Kidney glomerular epithelial cell (primary cell): ENCODE data around the gene CPXM1.
"Not testable (repeated sequence)": the region's sequence is repeated elsewhere in the genome, so short reads cannot be mapped to it uniquely, and the experiment has no call there.

Experiments used
- DNase-seq: peaks from one replicate; lab custom pipeline; 2025; lab: John Stamatoyannopoulos, UW

Gene CPXM1

GRCh38 chr20:2800521-2801285 is at the start of gene CPXM1:
Gene CPXM1 (minus strand): TSS chr20:2800627. CDS start chr20:2800572, 55 bp downstream.
- no peak for DNase-seq

- DNase-seq = no peak
These were observed 49.1 kb upstream of the CPXM1 start for GRCh38 chr20:2849529-2849928.

- no peak for DNase-seq
These were observed 47.4 kb upstream of the CPXM1 start for GRCh38 chr20:2847802-2848201.

- DNase-seq = no peak
These were observed 46.3 kb upstream of the CPXM1 start for GRCh38 chr20:2846698-2847097.

- DNase-seq = no peak
These were observed 45.2 kb upstream of the CPXM1 start for GRCh38 chr20:2845607-2846006.

GRCh38 chr20:2840967-2841531 is 40.6 kb upstream of the CPXM1 start:
- DNase-seq = peak; percentile 36

- DNase-seq = peak; percentile 62
These were observed 39.9 kb upstream of the CPXM1 start, which contains the start of the genes PCED1A and VPS16 for GRCh38 chr20:2840138-2840966. Gene PCED1A (minus strand): TSS chr20:2840655. CDS start chr20:2839912, 743 bp downstream. Gene VPS16 (plus strand): TSS chr20:2840745. CDS start chr20:2840775, 30 bp downstream.

GRCh38 chr20:2839732-2840137 is 39.3 kb upstream of the CPXM1 start:
- DNase-seq = no peak

- no peak for DNase-seq
These were observed 38.6 kb upstream of the CPXM1 start for GRCh38 chr20:2838847-2839671.

GRCh38 chr20:2838170-2838797 is 37.9 kb upstream of the CPXM1 start:
- DNase-seq = no peak

- DNase-seq = no peak
These were observed 37.0 kb upstream of the CPXM1 start for GRCh38 chr20:2837221-2837960.

- DNase-seq = no peak
These were observed 35.6 kb upstream of the CPXM1 start for GRCh38 chr20:2836035-2836434.

GRCh38 chr20:2835331-2835796 is 34.9 kb upstream of the CPXM1 start:
- DNase-seq = no peak

GRCh38 chr20:2834401-2835110 is 34.1 kb upstream of the CPXM1 start:
- DNase-seq = no peak

GRCh38 chr20:2833761-2834160 is 33.3 kb upstream of the CPXM1 start:
- no peak for DNase-seq

GRCh38 chr20:2831206-2831605 is 30.8 kb upstream of the CPXM1 start:
- DNase-seq = not testable (repeated sequence)

- no peak for DNase-seq
These were observed 28.9 kb upstream of the CPXM1 start for GRCh38 chr20:2829376-2829775.

GRCh38 chr20:2826655-2827054 is 26.2 kb upstream of the CPXM1 start:
- DNase-seq = no peak

GRCh38 chr20:2825761-2826160 is 25.3 kb upstream of the CPXM1 start:
- DNase-seq = no peak

- DNase-seq = no peak
These were observed 21.6 kb upstream of the CPXM1 start for GRCh38 chr20:2822073-2822472.
